Measurements from ENCODE around the gene NEU3.

NEU3 gene, protein sequence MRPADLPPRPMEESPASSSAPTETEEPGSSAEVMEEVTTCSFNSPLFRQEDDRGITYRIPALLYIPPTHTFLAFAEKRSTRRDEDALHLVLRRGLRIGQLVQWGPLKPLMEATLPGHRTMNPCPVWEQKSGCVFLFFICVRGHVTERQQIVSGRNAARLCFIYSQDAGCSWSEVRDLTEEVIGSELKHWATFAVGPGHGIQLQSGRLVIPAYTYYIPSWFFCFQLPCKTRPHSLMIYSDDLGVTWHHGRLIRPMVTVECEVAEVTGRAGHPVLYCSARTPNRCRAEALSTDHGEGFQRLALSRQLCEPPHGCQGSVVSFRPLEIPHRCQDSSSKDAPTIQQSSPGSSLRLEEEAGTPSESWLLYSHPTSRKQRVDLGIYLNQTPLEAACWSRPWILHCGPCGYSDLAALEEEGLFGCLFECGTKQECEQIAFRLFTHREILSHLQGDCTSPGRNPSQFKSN

DNA sequence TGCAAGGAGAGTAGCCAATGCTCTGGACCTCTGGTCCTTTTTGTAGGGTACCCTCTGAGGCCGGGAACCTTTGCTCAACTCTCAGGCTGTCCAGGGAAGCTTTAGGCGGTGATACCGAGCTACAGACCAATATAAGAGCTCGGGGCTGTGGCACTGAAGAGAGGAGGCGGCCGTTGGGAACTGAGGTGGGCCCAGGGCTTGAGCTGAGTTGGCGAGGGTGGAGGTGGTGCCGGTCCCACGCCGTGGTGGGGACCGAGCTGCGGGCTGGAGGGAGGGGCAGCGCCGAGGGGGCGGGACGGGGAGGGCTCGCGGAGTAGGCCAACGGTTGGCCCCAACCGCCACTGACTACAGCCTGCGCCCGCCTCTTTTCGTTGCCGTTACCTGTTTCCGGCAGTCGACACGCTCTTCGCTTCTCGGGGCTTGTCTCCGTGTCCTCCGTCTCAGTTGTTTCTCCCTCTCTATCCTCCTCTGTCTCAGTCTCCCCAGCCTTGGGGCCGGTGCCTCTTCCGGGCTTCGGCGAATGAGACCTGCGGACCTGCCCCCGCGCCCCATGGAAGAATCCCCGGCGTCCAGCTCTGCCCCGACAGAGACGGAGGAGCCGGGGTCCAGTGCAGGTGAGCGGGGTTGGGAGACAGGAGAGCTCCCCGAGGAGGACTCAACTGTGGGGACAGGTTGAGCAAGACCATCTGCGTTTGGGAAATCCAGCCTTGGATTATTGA lies at the start of gene NEU3:
TSS of gene NEU3 (plus strand) at position 393 of the 719 bp plus-strand sequence. CDS start at position 521, 128 bp downstream.
- DNase-seq, result peak; percentile 91
- Histone ChIP-seq H3K27me3 (ENCODE audit: insufficient read depth, low read depth, severe bottlenecking) (no peaks in the 10 kb centered on the region), H3K36me3 (peaks cover 10% of the 10 kb centered on the region), H3K4me3 (ENCODE audit: low read depth, low read length) (peak within 1 kb of the TSS; percentile 94), H3K9me3 (ENCODE audit: severe bottlenecking) (no peaks in the 10 kb centered on the region), H3K27ac (peak within 1 kb of the TSS; percentile 87)
- TF ChIP-seq, protein P1, sequence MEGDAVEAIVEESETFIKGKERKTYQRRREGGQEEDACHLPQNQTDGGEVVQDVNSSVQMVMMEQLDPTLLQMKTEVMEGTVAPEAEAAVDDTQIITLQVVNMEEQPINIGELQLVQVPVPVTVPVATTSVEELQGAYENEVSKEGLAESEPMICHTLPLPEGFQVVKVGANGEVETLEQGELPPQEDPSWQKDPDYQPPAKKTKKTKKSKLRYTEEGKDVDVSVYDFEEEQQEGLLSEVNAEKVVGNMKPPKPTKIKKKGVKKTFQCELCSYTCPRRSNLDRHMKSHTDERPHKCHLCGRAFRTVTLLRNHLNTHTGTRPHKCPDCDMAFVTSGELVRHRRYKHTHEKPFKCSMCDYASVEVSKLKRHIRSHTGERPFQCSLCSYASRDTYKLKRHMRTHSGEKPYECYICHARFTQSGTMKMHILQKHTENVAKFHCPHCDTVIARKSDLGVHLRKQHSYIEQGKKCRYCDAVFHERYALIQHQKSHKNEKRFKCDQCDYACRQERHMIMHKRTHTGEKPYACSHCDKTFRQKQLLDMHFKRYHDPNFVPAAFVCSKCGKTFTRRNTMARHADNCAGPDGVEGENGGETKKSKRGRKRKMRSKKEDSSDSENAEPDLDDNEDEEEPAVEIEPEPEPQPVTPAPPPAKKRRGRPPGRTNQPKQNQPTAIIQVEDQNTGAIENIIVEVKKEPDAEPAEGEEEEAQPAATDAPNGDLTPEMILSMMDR (IDR thresholded peaks at IDR 0.05; ENCODE audit: low read depth, low read length), result no peak

DNA sequence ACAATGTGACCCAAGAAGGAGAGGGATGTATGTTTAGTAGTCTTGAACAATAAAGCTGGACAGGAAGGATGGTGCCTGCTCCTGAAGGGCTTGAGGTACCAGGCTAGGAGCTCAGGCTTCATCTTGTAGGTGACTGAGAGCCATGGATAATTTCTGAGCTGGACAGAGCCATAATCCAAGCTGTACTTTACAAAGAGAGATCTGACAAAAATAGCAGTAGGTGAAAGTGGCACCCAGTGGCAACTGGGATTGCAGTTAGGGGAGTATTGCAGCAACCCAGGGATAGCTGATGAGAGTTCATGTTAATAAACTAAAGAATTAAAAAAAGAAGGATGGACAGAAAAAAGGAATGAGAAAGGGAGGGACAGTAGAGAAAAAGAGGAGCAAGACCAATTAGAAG lies 47.2 kb upstream of the NEU3 start:
- Histone ChIP-seq H3K4me3 (ENCODE audit: low read depth, low read length) (no peak overlapping the region), H3K9me3 (ENCODE audit: severe bottlenecking) (no peaks in the 10 kb centered on the region), H3K27ac (no peak overlapping the region), H3K36me3 (peaks cover 63% of the 10 kb centered on the region), H3K27me3 (ENCODE audit: insufficient read depth, low read depth, severe bottlenecking) (no peaks in the 10 kb centered on the region)
- TF ChIP-seq, protein P1 (IDR thresholded peaks at IDR 0.05; ENCODE audit: low read depth, low read length), result no peak
- DNase-seq, result no peak

DNA sequence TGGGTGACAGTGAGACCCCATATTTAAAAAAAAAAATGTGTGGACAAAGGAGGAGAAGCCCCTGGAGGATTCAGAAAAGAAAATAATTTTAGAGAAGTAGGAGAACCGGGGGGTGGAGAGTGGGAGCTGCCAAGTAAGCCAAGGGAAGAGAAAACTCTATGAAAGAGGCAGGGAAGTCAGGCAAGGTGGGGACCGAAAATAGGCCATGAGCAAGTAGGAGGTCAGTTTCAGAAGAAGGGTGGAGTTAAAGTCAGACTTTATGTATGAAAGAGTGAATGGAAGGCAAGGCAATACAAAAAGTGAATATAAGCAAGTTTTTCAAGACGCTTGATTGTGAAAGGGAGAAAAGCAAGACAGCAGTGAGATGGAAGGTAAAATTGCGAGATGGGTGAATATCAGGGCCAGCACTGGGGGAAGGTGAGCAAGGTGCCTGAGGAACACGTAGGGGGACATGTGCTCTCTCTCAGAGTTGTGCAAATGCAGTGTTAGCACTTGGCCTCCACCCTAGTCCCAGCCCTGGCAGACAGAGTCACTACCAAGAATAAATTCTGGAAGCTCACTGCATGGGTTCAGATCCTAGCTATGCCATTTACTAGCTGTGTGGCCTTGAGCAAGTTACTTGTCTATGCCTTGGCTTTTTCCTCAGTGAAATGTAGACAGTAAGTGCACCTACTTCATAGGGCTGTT lies 46.5 kb upstream of the NEU3 start:
- no peak for DNase-seq
- no peak overlapping the region for H3K4me3 ChIP-seq (ENCODE audit: low read depth, low read length)
- H3K36me3 ChIP-seq, result peaks cover 63% of the 10 kb centered on the region
- H3K9me3 ChIP-seq (ENCODE audit: severe bottlenecking), result no peaks in the 10 kb centered on the region
- TF ChIP-seq, protein P1 (IDR thresholded peaks at IDR 0.05; ENCODE audit: low read depth, low read length), result no peak
- H3K27me3 ChIP-seq (ENCODE audit: insufficient read depth, low read depth, severe bottlenecking), result no peaks in the 10 kb centered on the region
- no peak overlapping the region for H3K27ac ChIP-seq

DNA sequence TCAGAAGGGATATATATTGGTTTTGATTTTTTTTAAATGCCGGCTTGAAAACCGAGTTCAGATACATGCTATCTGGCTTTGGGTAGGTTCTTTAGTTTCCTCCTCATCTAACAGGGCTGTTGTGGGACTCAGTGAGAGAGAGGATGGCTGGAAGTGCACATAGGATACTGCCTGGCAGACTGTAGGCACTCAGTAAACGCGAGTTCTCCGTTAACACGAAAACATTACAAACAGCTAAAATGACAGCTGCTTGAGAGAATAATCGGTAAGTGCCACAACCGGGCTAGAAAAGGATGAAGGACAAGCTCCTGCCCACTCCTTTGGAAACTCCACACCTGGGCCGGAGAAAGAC lies 40.2 kb upstream of the NEU3 start:
- DNase-seq, result no peak
- no peaks in the 10 kb centered on the region for H3K27me3 ChIP-seq (ENCODE audit: insufficient read depth, low read depth, severe bottlenecking)
- H3K36me3 ChIP-seq, result peaks cover 46% of the 10 kb centered on the region
- H3K9me3 ChIP-seq (ENCODE audit: severe bottlenecking), result no peaks in the 10 kb centered on the region
- peak overlapping the region; percentile 98 for H3K4me3 ChIP-seq (ENCODE audit: low read depth, low read length)
- H3K27ac ChIP-seq, result peak overlapping the region; percentile 90
- TF ChIP-seq, protein P1 (IDR thresholded peaks at IDR 0.05; ENCODE audit: low read depth, low read length), result no peak

DNA sequence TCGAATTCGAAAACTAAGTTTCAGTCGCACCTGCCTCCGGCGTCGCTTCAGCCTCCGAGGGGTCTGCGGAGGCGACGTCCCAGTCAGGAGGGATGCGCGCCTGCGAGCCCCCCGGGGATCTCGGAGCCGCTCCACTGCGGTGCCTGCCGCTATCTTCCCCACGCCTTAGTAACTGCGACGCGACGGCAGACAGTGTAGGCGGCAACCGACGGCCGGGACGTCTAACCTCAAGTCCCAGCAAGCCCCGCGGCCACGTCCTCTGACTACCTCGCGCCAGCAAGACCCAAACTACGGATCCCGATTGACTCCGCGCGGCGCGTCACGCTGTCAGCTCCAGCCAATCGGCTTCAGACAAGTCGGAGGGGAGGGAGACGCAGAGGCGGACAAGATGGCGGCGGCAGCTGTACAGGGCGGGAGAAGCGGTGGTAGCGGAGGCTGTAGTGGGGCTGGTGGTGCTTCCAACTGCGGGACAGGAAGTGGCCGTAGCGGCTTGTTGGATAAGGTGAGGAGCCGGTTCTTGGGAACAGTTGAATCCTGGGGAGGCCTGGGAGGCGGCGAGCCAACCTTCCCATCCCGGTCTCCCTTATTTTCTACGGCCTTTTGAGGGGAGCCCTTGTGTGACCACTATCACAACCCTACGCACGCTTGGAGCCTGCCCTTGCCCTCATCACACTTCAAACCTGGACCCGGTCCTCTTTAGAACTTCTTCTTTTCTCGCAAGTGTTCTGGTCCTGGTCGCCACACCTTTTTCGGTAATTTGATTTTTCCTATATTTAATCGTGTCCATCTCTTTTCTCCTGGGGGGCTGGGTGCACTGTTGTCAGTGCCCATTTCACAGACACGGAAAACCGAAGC lies 39.6 kb upstream of the NEU3 start, which contains the start of the genes SPCS2 and XRRA1:
TSS of gene SPCS2 (plus strand) at position 369 of the 855 bp plus-strand sequence. CDS start at position 389, 20 bp downstream.
TSS of gene XRRA1 (minus strand) at position 194 of the 855 bp plus-strand sequence. CDS start 8,213 bp downstream, outside the sequence.
- peak; percentile 99 for DNase-seq
- H3K27me3 ChIP-seq (ENCODE audit: insufficient read depth, low read depth, severe bottlenecking), result no peaks in the 10 kb centered on the region
- TF ChIP-seq, protein P1 (IDR thresholded peaks at IDR 0.05; ENCODE audit: low read depth, low read length), result no peak
- peak within 1 kb of the TSS; percentile 90 for H3K27ac ChIP-seq
- H3K36me3 ChIP-seq, result peaks cover 45% of the 10 kb centered on the region
- peak within 1 kb of the TSS; percentile 98 for H3K4me3 ChIP-seq (ENCODE audit: low read depth, low read length)
- no peaks in the 10 kb centered on the region for H3K9me3 ChIP-seq (ENCODE audit: severe bottlenecking)
